K562 (cell line): ENCODE data around the gene SIRT3. TPM values are rescaled to one million over a fixed set of nuclear protein-coding genes. Genes with fewer than 3 reads are reported as not detected.

Experiments used
- BDP1 ChIP-seq: IDR thresholded peaks from 3 replicates; pipeline ENCODE4 v1.6.1; 2011; ENCODE audit not compliant: insufficient read length, insufficient read depth
- EWSR1 ChIP-seq: fragments of 450-650 bp; IDR thresholded peaks from 2 replicates; pipeline ENCODE4 v1.6.1; 2018; ENCODE audit warnings: borderline replicate concordance, mild to moderate bottlenecking, low read depth, moderate library complexity; ENCODE audit not compliant: partially characterized antibody
- FOXA3 ChIP-seq, 2 experiments: fragments of 450-650 bp in 1 of 2; sonication (generic) in 1 of 2; formaldehyde crosslinking; IDR thresholded peaks in 1 of 2; conservative IDR thresholded peaks in 1 of 2; 2 replicates each; pipeline versions ENCODE4 v1.4.0 to v1.8.0; 2020 to 2022; ENCODE audit warnings: mild to moderate bottlenecking in 2 of 2, missing genetic modification reagents in 1 of 2
- HOMEZ ChIP-seq: fragments of 250-450 bp; sonication (Bioruptor Pico); IDR thresholded peaks from 2 replicates; pipeline ENCODE4 v1.4.0; 2020; ENCODE audit warnings: mild to moderate bottlenecking, moderate library complexity
- MAFF ChIP-seq: IDR thresholded peaks from 2 replicates; pipeline ENCODE4 v1.6.1; 2012; ENCODE audit warnings: low read length, improper control_type of control experiment
- RAD21 ChIP-seq, 2 experiments: fragments of 250-450 bp in 1 of 2; fragments of 450-650 bp in 1 of 2; sonication (Bioruptor Pico) in 1 of 2; formaldehyde crosslinking in 1 of 2; IDR thresholded peaks in 1 of 2; conservative IDR thresholded peaks in 1 of 2; 2 replicates each; pipeline versions ENCODE4 v1.4.0 to v1.8.0; 2020 to 2022; ENCODE audit warnings: mild to moderate bottlenecking in 2 of 2, moderate library complexity in 1 of 2
- SREBF1 ChIP-seq: fragments of 150-350 bp; IDR thresholded peaks from 2 replicates; pipeline ENCODE4 v1.6.1; 2014; ENCODE audit warnings: antibody characterized with exemption, low read depth, low read length, borderline replicate concordance
- ZNF398 ChIP-seq: fragments of 250-450 bp; sonication (Bioruptor Pico); IDR thresholded peaks from 2 replicates; pipeline ENCODE4 v1.8.0; 2021; ENCODE audit warnings: moderate library complexity, mild to moderate bottlenecking, inconsistent platforms
- ZNF583 ChIP-seq: fragments of 250-450 bp; sonication (Bioruptor Pico); IDR thresholded peaks from 2 replicates; pipeline ENCODE4 v1.4.0; 2020
- polyA plus RNA-seq, 8 experiments: library from polyadenylated mRNA; depleted of rRNA in 4 of 8; stranded (reverse) in 5 of 8; unstranded in 3 of 8; fragments of >200 nt; fragmentation: Nextera tagmentation in 2 of 8; fragmentation: Illumina TruSeq in 1 of 8; extraction: Ambion mirVana in 2 of 8; extraction: Trizol in 1 of 8; gene quantifications; 2 replicates each; pipeline versions ENCODE4 v1.2.1 to v1.2.3, GENCODE V29; 2011 to 2014; ENCODE audit warnings: inconsistent platforms in 1 of 8, missing spikeins in 1 of 8
- total RNA-seq, 7 experiments: library from RNA; depleted of rRNA in 6 of 7; stranded (reverse); fragments of >200 nt in 6 of 7; fragmentation: Illumina TruSeq in 2 of 7; extraction: Trizol in 2 of 7; gene quantifications; 2 replicates each; pipeline versions ENCODE4 v1.2.1 to v1.2.3, GENCODE V29; 2011 to 2021; ENCODE audit warnings: low replicate concordance in 1 of 7
- TF ChIP-seq, protein P1 (sequence below): fragments of 250-450 bp; sonication (Bioruptor Pico); IDR thresholded peaks from 2 replicates; pipeline ENCODE4 v1.5.0; 2021
- TF ChIP-seq, protein P2 (sequence below): fragments of 250-450 bp; sonication (Bioruptor Pico); IDR thresholded peaks from 2 replicates; pipeline ENCODE4 v1.8.0; 2022; ENCODE audit warnings: moderate library complexity, mild to moderate bottlenecking, inconsistent platforms
- TF ChIP-seq, protein P3 (sequence below), 2 experiments: fragments of 450-650 bp in 1 of 2; sonication (generic) in 1 of 2; formaldehyde crosslinking in 1 of 2; IDR thresholded peaks in 1 of 2; conservative IDR thresholded peaks in 1 of 2; 2 replicates each; pipeline versions ENCODE4 v1.6.1 to v1.8.1; 2016 to 2023; ENCODE audit warnings: mild to moderate bottlenecking in 2 of 2, moderate library complexity in 2 of 2, inconsistent platforms in 1 of 2, missing genetic modification reagents in 1 of 2

SIRT3 gene
- total and polyA plus RNA-seq, 9 of the 15 experiments (the other 6 are each of a cell fraction or from before 2014, with no cell fraction given), result 1.9 to 27.5 (median 14.5) TPM

- no peak for TF ChIP-seq HOMEZ
- no peak for TF ChIP-seq ZNF583 (CRISPR knock-in tag)
- TF ChIP-seq EWSR1, result no peak
- TF ChIP-seq, protein P1, sequence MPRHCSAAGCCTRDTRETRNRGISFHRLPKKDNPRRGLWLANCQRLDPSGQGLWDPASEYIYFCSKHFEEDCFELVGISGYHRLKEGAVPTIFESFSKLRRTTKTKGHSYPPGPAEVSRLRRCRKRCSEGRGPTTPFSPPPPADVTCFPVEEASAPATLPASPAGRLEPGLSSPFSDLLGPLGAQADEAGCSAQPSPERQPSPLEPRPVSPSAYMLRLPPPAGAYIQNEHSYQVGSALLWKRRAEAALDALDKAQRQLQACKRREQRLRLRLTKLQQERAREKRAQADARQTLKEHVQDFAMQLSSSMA (CRISPR knock-in tag), result 0 out of 2 replicates have a peak, but pooled peaks have one; percentile 38
- TF ChIP-seq, protein P2, sequence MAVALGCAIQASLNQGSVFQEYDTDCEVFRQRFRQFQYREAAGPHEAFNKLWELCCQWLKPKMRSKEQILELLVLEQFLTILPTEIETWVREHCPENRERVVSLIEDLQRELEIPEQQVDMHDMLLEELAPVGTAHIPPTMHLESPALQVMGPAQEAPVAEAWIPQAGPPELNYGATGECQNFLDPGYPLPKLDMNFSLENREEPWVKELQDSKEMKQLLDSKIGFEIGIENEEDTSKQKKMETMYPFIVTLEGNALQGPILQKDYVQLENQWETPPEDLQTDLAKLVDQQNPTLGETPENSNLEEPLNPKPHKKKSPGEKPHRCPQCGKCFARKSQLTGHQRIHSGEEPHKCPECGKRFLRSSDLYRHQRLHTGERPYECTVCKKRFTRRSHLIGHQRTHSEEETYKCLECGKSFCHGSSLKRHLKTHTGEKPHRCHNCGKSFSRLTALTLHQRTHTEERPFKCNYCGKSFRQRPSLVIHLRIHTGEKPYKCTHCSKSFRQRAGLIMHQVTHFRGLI, result no peak
- TF ChIP-seq SREBF1, result no peak
- TF ChIP-seq, protein P3, sequence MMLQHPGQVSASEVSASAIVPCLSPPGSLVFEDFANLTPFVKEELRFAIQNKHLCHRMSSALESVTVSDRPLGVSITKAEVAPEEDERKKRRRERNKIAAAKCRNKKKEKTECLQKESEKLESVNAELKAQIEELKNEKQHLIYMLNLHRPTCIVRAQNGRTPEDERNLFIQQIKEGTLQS (IDR thresholded peaks at IDR 0.05), result no peak
- TF ChIP-seq, protein P3 (CRISPR knock-in tag; conservative IDR thresholded peaks at IDR 0.05), result peak; percentile 43; the same call in 1 of the 2 replicates
- no peak for TF ChIP-seq ZNF398 (CRISPR knock-in tag)
- no peak for TF ChIP-seq FOXA3 (CRISPR knock-in tag; conservative IDR thresholded peaks at IDR 0.05 in 1 of 2, IDR thresholded peaks at IDR 0.05 in 1 of 2)
- no peak for TF ChIP-seq MAFF
- TF ChIP-seq BDP1, result no peak
- TF ChIP-seq RAD21 (CRISPR knock-in tag; conservative IDR thresholded peaks at IDR 0.05 in 1 of 2, IDR thresholded peaks at IDR 0.05 in 1 of 2), result no peak
Measured at GRCh38 chr11:236774-237767, 929 bp upstream of the SIRT3 start, which contains the start of gene PSMD13 (continued).
